Activated CD4-positive, alpha-beta T cell treated with anti-CD3 and anti-CD28 coated beads, Interleukin-2, amount 50 U/mL, for 48 hours (primary cell): ENCODE results near the gene ALK.
"Not testable (repeated sequence)": the region's sequence is repeated elsewhere in the genome, so short reads cannot be mapped to it uniquely, and the experiment has no call there.

ENCODE experiments used
- DNase-seq, 2 experiments: peaks; one replicate each; pipeline ENCODE4 v3.0.0-alpha.2; 2020

Gene ALK

GRCh38 chr2:29837925-29838324, 83.5 kb downstream of the ALK start:
- DNase-seq, result no peak

- no peak for DNase-seq
These were observed 86.8 kb downstream of the ALK start for GRCh38 chr2:29834624-29835023.

GRCh38 chr2:29834036-29834540, 87.3 kb downstream of the ALK start:
- DNase-seq, result no peak

GRCh38 chr2:29831560-29831959, 89.8 kb downstream of the ALK start:
- DNase-seq, result no peak

GRCh38 chr2:29829841-29830240, 91.5 kb downstream of the ALK start:
- DNase-seq, result no peak

GRCh38 chr2:29824145-29824544, 97.2 kb downstream of the ALK start:
- not testable (repeated sequence) for DNase-seq

GRCh38 chr2:29821591-29821990, 99.8 kb downstream of the ALK start:
- no peak for DNase-seq

GRCh38 chr2:29819570-29819969, 101.8 kb downstream of the ALK start:
- DNase-seq, result no peak

- DNase-seq, result no peak
These were observed 103.3 kb downstream of the ALK start for GRCh38 chr2:29817801-29818680.

- DNase-seq, result no peak
These were observed 104.1 kb downstream of the ALK start for GRCh38 chr2:29817299-29817698.

- no peak for DNase-seq
These were observed 104.7 kb downstream of the ALK start for GRCh38 chr2:29816651-29817050.

- DNase-seq, result no peak
These were observed 110.0 kb downstream of the ALK start for GRCh38 chr2:29811378-29811777.

GRCh38 chr2:29810956-29811355, 110.4 kb downstream of the ALK start:
- DNase-seq, result no peak

GRCh38 chr2:29808321-29808720, 113.1 kb downstream of the ALK start:
- no peak for DNase-seq

- DNase-seq, result no peak
These were observed 114.3 kb downstream of the ALK start for GRCh38 chr2:29807082-29807481.

GRCh38 chr2:29806461-29806860, 114.9 kb downstream of the ALK start:
- DNase-seq, result no peak

- DNase-seq, result no peak
These were observed 116.7 kb downstream of the ALK start for GRCh38 chr2:29804671-29805070.

- no peak for DNase-seq
These were observed 117.8 kb downstream of the ALK start for GRCh38 chr2:29803537-29803936.

GRCh38 chr2:29802986-29803385, 118.4 kb downstream of the ALK start:
- no peak for DNase-seq

- no peak for DNase-seq
These were observed 121.8 kb downstream of the ALK start for GRCh38 chr2:29799628-29800027.

- no peak for DNase-seq
These were observed 123.5 kb downstream of the ALK start for GRCh38 chr2:29797916-29798315.

GRCh38 chr2:29796446-29796845, 124.9 kb downstream of the ALK start:
- no peak for DNase-seq

GRCh38 chr2:29789911-29790485, 131.4 kb downstream of the ALK start:
- no peak for DNase-seq
